PC-3 (cell line): ENCODE data around the gene NUDCD2. TPM values are rescaled to one million over a fixed set of nuclear protein-coding genes. Genes with fewer than 3 reads are reported as not detected.
"Not testable (repeated sequence)": the region's sequence is repeated elsewhere in the genome, so short reads cannot be mapped to it uniquely, and the experiment has no call there.

Experiments used
- ATAC-seq: fragments of 200-7000 bp; cut with Tn5 transposase; 2 replicates; pipeline ENCODE4 v1.9.1; 2020; ENCODE audit warnings: mild to moderate bottlenecking, moderate library complexity
- BruUV-seq: library from RNA; stranded (reverse); fragments of 400-500 nt; replicated peaks from 2 replicates; lab custom pipeline; 2021; lab: Mats Ljungman, UMichigan
- CTCF ChIA-PET: fragments of 300-600 bp; sonication (Branson Sonifier 250); formaldehyde crosslinking; loops from one replicate; lab custom pipeline; 2022; ENCODE audit warnings: antibody characterized with exemption; lab: Charles Lee
- POLR2A ChIA-PET: fragments of 300-600 bp; sonication (Branson Sonifier 250); formaldehyde crosslinking; loops from one replicate; lab custom pipeline; 2022; ENCODE audit warnings: antibody characterized with exemption; ENCODE audit not compliant: unreplicated experiment; lab: Charles Lee
- DNase-seq: peaks from one replicate; pipeline ENCODE4 v3.0.0-alpha.2; 2015
- H2AFZ ChIP-seq: fragments of 300-600 bp; sonication (generic); 2 replicates; pipeline ENCODE4 v1.6.0; 2016; ENCODE audit warnings: antibody characterized with exemption, low read length
- H3F3A ChIP-seq: fragments of 300-600 bp; sonication (generic); one replicate; pipeline ENCODE4 v1.6.0; 2017; ENCODE audit warnings: antibody characterized with exemption, low read length, control low read depth, mild to moderate bottlenecking; ENCODE audit not compliant: unreplicated experiment
- H3K27ac ChIP-seq: fragments of 300-600 bp; sonication (generic); 2 replicates; pipeline ENCODE4 v1.5.1; 2016; ENCODE audit warnings: mild to moderate bottlenecking, low read length
- H3K27me3 ChIP-seq: fragments of 300-600 bp; sonication (generic); 2 replicates; pipeline ENCODE4 v1.6.1; 2016; ENCODE audit warnings: low read length, mixed read lengths
- H3K36me3 ChIP-seq: fragments of 300-600 bp; sonication (generic); 2 replicates; pipeline ENCODE4 v1.6.1; 2016; ENCODE audit warnings: low read depth, mixed run types, low read length, mixed read lengths
- H3K4me1 ChIP-seq: fragments of 300-600 bp; sonication (generic); 2 replicates; pipeline ENCODE4 v1.5.1; 2016; ENCODE audit warnings: low read length; ENCODE audit not compliant: insufficient read depth
- H3K4me2 ChIP-seq: fragments of 300-600 bp; sonication (generic); 2 replicates; pipeline ENCODE4 v1.6.0; 2016; ENCODE audit warnings: low read length
- H3K4me3 ChIP-seq: fragments of 300-600 bp; sonication (generic); 2 replicates; pipeline ENCODE4 v1.5.1; 2016; ENCODE audit warnings: mild to moderate bottlenecking, low read length, mixed read lengths
- H3K79me2 ChIP-seq: fragments of 300-600 bp; sonication (generic); 2 replicates; pipeline ENCODE4 v1.6.1; 2017; ENCODE audit warnings: low read length, mixed read lengths
- H3K9ac ChIP-seq: fragments of 300-600 bp; sonication (generic); 2 replicates; pipeline ENCODE4 v1.6.0; 2016; ENCODE audit warnings: mild to moderate bottlenecking, low read length
- H3K9me2 ChIP-seq: fragments of 300-600 bp; sonication (generic); replicated peaks from 2 replicates; pipeline ENCODE4 v1.6.1; 2016; ENCODE audit warnings: mixed run types, low read length, mixed read lengths
- H3K9me3 ChIP-seq: fragments of 300-600 bp; sonication (generic); 2 replicates; pipeline ENCODE4 v1.6.1; 2016; ENCODE audit warnings: low read length, mixed read lengths
- H4K20me1 ChIP-seq: fragments of 300-600 bp; sonication (generic); 2 replicates; pipeline ENCODE4 v1.6.1; 2016; ENCODE audit warnings: low read length, mixed read lengths
- EZH2 ChIP-seq: fragments of 300-600 bp; sonication (generic); IDR thresholded peaks from one replicate; pipeline ENCODE4 v1.6.1; 2017; ENCODE audit warnings: antibody characterized with exemption, mild to moderate bottlenecking, low read length; ENCODE audit not compliant: unreplicated experiment
- EZH2phosphoT487 ChIP-seq: fragments of 300-600 bp; sonication (generic); IDR thresholded peaks from 2 replicates; pipeline ENCODE4 v1.6.1; 2018; ENCODE audit warnings: mild to moderate bottlenecking, antibody characterized with exemption, low read length, borderline replicate concordance
- intact Hi-C: fragments of 100-400 bp; cut with micrococcal nuclease; formaldehyde crosslinking; loops from 2 replicates; pipeline ENCODE4 v1.9.0; 2023
- total RNA-seq: library from RNA; depleted of rRNA; stranded (reverse); fragments of >200 nt; gene quantifications from 2 replicates; pipeline ENCODE4 v1.2.3, GENCODE V29; 2014
- TF ChIP-seq, protein P1 (sequence below): fragments of 300-600 bp; sonication (generic); conservative IDR thresholded peaks from 2 replicates; pipeline ENCODE4 v1.5.1; 2017; ENCODE audit warnings: antibody characterized with exemption, low read depth, mild to moderate bottlenecking, low read length

The NUDCD2 gene
- total RNA-seq, 1 experiment from 2014 or later = 31.2 TPM

DNA sequence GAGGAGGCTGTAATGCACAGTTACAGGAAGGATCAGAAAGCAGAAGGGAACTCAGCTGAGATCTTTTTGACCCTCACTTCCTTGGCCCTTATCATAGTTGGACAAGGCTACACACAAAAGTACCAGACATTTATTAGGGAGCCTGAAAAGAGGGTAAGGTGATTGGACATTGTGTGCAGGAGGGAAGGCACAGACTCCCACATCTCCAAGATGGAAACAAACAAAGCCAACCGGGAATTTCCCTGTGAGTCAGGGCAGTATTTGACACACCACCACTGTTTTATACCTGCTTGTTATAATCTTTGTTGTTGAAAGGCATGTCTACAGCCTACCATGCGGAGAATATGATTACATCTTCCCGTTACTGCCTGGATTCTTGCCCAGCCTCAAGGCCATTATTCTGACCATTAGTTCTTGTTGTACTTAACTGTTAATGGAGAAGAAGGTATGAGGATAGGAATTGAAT, 25.5 kb downstream of the NUDCD2 start:
- ChIA-PET POLR2A (no interaction called here), CTCF (no interaction called here)
- no peak overlapping the region for H3K4me3 ChIP-seq
- peaks cover 4% of the 10 kb centered on the region; the same call in 1 of the 2 replicates for H3K36me3 ChIP-seq
- H3K4me2 ChIP-seq = 0 out of 2 replicates have a peak overlapping the region, but pooled peaks have one; percentile 7
- H3K27ac ChIP-seq = no peak overlapping the region; the same call in 1 of the 2 replicates
- no peaks in the 10 kb centered on the region for H3K9me2 ChIP-seq
- intact Hi-C loops = no loop called here
- H3K27me3 ChIP-seq = no peaks in the 10 kb centered on the region
- peaks cover 19% of the 10 kb centered on the region for H3K4me1 ChIP-seq
- peaks cover 11% of the 10 kb centered on the region for H4K20me1 ChIP-seq
- H3K79me2 ChIP-seq = peaks cover 20% of the 10 kb centered on the region
- no TSS peak for BruUV-seq
- ATAC-seq (peak; percentile 6), DNase-seq (peak; percentile 59)
- no peak for TF ChIP-seq EZH2
- TF ChIP-seq, protein P1, sequence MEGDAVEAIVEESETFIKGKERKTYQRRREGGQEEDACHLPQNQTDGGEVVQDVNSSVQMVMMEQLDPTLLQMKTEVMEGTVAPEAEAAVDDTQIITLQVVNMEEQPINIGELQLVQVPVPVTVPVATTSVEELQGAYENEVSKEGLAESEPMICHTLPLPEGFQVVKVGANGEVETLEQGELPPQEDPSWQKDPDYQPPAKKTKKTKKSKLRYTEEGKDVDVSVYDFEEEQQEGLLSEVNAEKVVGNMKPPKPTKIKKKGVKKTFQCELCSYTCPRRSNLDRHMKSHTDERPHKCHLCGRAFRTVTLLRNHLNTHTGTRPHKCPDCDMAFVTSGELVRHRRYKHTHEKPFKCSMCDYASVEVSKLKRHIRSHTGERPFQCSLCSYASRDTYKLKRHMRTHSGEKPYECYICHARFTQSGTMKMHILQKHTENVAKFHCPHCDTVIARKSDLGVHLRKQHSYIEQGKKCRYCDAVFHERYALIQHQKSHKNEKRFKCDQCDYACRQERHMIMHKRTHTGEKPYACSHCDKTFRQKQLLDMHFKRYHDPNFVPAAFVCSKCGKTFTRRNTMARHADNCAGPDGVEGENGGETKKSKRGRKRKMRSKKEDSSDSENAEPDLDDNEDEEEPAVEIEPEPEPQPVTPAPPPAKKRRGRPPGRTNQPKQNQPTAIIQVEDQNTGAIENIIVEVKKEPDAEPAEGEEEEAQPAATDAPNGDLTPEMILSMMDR = no peak
- TF ChIP-seq EZH2phosphoT487 = no peak
- H3F3A ChIP-seq = no peaks in the 10 kb centered on the region
- H3K9me3 ChIP-seq = no peaks in the 10 kb centered on the region
- no peak overlapping the region for H2AFZ ChIP-seq
- H3K9ac ChIP-seq = no peak overlapping the region

- Histone ChIP-seq H3K79me2 (peaks cover 9% of the 10 kb centered on the region), H3K9ac (no peak overlapping the region), H3K9me2 (no peaks in the 10 kb centered on the region), H2AFZ (no peak overlapping the region), H3K27me3 (no peaks in the 10 kb centered on the region), H3K4me2 (no peak overlapping the region), H4K20me1 (peaks cover 4% of the 10 kb centered on the region; the same call in 1 of the 2 replicates), H3K27ac (no peak overlapping the region), H3F3A (no peaks in the 10 kb centered on the region), H3K4me1 (peaks cover 13% of the 10 kb centered on the region; the same call in 1 of the 2 replicates), H3K4me3 (no peak overlapping the region), H3K9me3 (no peaks in the 10 kb centered on the region), H3K36me3 (no peaks in the 10 kb centered on the region)
- no TSS peak for BruUV-seq
- ATAC-seq (no peak), DNase-seq (no peak)
- ChIA-PET POLR2A (no interaction called here), CTCF (no interaction called here)
- TF ChIP-seq EZH2phosphoT487 = no peak
- intact Hi-C loops = no loop called here
These were observed 26.6 kb downstream of the NUDCD2 start for GRCh38 chr5:163433271-163433670.

DNA sequence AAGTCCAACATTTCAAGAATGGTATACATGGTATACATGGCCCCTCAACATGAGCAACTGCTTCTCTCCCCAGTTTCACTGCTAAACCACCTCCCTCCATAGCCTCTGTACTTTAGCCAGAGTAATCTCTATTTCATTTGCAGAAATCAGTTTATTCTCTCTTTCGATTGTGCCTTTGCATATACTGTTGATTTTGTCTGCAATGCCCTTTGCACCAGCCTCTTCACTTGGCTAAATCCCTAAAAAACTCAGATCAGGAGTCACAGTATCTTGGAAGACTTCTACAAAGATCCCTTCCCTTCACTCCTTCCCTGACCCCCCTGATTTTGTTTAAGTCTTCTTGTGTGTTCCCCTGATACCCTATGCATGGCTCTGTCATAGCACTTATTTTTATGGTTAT, 27.4 kb downstream of the NUDCD2 start:
- Histone ChIP-seq H3F3A (no peaks in the 10 kb centered on the region), H3K27ac (no peak overlapping the region), H3K4me2 (no peak overlapping the region), H3K9me2 (no peaks in the 10 kb centered on the region), H3K4me1 (peaks cover 13% of the 10 kb centered on the region; the same call in 1 of the 2 replicates), H3K36me3 (no peaks in the 10 kb centered on the region), H3K79me2 (peaks cover 1% of the 10 kb centered on the region), H4K20me1 (no peaks in the 10 kb centered on the region), H3K9ac (no peak overlapping the region), H3K27me3 (no peaks in the 10 kb centered on the region), H3K9me3 (no peaks in the 10 kb centered on the region), H2AFZ (no peak overlapping the region), H3K4me3 (no peak overlapping the region)
- TF ChIP-seq EZH2phosphoT487 = no peak
- no peak for TF ChIP-seq EZH2
- TF ChIP-seq, protein P1 = no peak
- BruUV-seq = no TSS peak
- ChIA-PET POLR2A (no interaction called here), CTCF (no interaction called here)
- no peak for ATAC-seq
- DNase-seq = no peak
- intact Hi-C loops = no loop called here

GRCh38 chr5:163426128-163426527, 33.8 kb downstream of the NUDCD2 start:
- CTCF ChIA-PET, BruUV-seq, H3K27me3 ChIP-seq, H3K36me3 ChIP-seq, H3K4me2 ChIP-seq, H3K9me2 ChIP-seq, H3K9me3 ChIP-seq, H2AFZ ChIP-seq, intact Hi-C loops, H3K4me3 ChIP-seq, H3K27ac ChIP-seq, H4K20me1 ChIP-seq, H3K4me1 ChIP-seq, DNase-seq, POLR2A ChIA-PET, H3F3A ChIP-seq, H3K9ac ChIP-seq, H3K79me2 ChIP-seq, ATAC-seq: not testable (repeated sequence)
